Activated naive CD4-positive, alpha-beta T cell (primary cell): ENCODE data around the gene ZNF384.

Experiments
- DNase-seq, 4 experiments: peaks; one replicate each; lab custom pipeline; 2025; lab: John Stamatoyannopoulos, UW

Gene ZNF384

DNA sequence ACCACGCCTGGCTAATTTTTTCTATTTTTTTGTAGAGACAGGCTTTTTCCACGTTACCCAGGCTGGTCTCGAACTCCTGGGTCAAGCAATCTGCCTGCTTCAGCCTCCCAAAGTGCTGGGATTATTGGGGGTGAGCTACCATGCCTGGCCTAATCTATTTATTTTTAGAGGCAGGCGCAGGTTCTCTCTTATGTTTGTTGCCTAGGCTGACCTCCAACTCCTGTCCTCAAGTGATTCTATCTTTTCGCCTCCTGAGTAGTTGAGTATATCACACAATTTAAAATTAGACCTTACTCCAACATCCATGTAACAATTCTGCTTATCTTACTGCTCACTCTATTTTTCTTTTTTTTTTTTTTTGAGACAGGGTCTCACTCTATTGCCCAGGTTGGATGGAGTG is 35.2 kb downstream of the ZNF384 start:
- no peak for DNase-seq

DNA sequence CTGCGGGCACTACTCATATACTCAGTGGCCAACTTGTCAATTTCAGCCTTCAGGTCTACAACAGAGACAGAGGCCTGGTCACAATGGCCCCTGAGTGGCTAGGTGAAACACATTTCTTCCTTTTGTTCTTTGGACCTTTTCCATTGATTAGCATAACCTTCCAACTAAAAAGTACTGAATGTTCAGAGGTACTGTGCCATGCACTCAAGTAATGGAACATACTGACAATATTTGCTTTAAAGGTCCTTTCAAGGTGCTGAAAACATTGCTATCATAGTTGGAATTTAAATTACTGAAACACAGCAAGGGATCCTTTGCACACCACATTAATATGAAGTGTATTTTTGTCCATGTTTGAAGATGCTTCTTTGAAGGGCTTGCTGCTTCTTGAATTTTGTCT is 35.8 kb downstream of the ZNF384 start:
- DNase-seq, result no peak

DNA sequence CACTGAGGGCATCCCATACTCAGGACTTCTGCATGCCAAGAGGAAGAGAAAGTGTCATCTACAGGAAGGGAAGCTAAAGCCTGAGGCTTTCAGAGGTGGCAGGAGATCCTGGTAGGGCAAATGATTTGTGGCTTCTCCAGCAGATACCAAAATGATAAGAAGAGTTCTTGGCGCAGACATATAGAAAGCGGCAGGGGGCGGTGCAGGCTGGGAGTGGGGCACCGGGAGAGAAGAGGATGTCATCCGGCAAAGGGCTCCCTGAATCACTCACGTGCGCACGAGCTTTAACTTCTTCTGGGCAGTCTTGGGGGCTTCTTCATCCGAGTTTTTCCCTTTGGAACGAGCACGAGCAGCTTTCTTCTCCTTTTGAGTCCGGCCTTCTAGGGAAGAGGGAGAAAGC is 36.8 kb downstream of the ZNF384 start:
- DNase-seq, result no peak

- no peak for DNase-seq
Measured at GRCh38 chr12:6650832-6651231, 38.3 kb downstream of the ZNF384 start.

GRCh38 chr12:6647083-6647604 is 42.0 kb downstream of the ZNF384 start, which contains the start of gene ACRBP:
TSS of gene ACRBP (minus strand) at chr12:6647432. CDS start at chr12:6647366, 66 bp downstream.
- DNase-seq, result peak in 1 of 4 experiments; percentile 15

- no peak for DNase-seq
Measured at GRCh38 chr12:6646276-6647082, 42.7 kb downstream of the ZNF384 start.

DNA sequence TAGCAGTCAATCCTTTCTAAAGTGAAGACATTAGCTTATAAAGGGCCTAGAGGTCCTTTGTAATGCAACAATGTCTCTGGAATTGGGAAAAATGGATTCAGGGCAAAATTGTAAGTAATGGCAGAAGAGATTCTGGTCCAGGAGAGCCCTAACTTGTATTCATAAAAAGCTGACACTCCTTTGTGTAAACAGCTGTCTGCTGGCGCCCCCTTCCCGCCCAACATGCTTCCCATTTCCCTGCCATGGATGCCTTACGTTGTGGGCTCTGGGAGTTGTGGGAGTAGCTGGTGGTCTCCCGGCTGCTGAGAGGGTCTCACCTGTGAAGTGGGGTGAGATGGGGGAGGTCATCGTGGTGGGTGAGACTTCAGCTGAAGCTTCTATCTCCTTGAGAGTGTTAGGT is 44.3 kb downstream of the ZNF384 start:
- no peak for DNase-seq

- no peak for DNase-seq
Measured at GRCh38 chr12:6644257-6644596, 44.9 kb downstream of the ZNF384 start.

DNA sequence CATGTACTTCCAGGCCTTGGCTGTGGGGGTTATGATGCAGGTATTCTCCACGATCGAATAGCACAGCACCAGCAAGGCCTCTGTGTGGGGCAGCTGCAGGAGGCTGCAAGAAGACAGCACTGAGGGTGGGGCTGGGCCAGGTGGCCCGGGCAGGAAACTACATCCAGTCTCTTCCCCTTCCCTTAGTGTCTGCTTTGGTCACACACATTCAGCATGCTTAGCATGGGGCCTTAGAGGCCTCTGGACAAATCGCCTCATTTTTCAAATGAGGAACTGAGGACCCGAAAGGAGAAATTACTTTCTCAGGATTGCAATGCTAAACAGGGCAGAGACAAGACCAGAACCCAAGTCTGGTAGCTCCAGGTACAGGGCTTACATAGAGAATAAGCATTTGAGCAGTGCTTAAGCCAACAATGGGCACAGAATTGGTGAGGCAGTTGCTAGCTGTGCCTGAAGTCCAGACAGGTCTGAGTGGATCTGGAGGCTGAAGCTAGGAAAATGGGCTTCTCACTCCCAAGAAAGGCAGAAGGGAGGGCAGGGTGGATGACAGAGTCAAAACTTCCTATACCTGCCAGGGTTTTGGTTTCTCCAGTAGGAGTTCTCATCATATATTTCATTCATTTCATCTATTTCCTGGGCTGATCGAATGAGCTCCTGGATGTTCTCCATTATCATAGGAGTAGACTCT is 45.5 kb downstream of the ZNF384 start:
- no peak for DNase-seq

DNA sequence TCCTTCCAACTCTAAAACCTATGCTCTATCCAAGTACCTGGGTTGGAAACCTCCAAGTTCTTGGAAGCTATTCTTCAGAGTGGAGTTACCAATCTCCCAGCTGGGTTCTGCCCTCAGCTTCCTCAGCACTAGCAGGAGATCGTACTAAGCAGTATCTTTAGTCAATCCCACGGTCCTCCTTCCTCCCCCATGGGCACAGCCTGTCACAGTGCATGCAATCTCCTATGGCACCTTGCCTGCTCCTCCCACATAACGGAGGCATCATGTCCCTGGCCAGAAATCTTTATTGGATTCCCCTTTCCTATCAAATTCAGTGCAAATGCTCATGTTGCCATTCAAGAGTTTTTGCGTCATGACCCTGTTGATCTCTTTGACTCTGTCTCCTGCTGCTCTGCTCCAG is 48.0 kb downstream of the ZNF384 start:
- DNase-seq, result no peak

GRCh38 chr12:6640497-6640896 is 48.7 kb downstream of the ZNF384 start:
- DNase-seq, result no peak

GRCh38 chr12:6639151-6639801 is 49.9 kb downstream of the ZNF384 start:
- no peak for DNase-seq

DNA sequence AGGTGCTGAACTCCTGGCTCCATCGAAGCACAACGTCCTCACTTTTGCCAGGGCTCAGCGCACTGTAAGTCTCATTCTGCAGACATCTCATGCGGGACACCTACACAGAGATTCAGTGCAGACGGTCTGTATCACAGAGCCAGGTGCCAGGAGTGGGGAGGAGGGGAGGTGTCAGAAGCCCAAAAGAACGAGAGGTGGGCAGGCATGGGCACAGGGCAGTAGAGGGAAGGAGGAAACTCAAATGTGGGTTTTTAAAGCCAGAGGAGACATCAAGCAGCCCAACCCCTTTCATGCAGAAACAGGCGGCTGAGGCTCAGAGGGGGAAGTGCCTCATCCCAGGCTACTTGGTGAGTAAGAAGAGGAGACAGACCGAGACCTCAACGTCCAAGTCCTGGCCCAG is 50.9 kb downstream of the ZNF384 start:
- no peak for DNase-seq

GRCh38 chr12:6635856-6636531 is 53.2 kb downstream of the ZNF384 start, which contains the start of gene LPAR5:
TSS of gene LPAR5 (minus strand) at chr12:6635959. CDS start at chr12:6621248, 14,711 bp downstream.
- DNase-seq, result no peak

DNA sequence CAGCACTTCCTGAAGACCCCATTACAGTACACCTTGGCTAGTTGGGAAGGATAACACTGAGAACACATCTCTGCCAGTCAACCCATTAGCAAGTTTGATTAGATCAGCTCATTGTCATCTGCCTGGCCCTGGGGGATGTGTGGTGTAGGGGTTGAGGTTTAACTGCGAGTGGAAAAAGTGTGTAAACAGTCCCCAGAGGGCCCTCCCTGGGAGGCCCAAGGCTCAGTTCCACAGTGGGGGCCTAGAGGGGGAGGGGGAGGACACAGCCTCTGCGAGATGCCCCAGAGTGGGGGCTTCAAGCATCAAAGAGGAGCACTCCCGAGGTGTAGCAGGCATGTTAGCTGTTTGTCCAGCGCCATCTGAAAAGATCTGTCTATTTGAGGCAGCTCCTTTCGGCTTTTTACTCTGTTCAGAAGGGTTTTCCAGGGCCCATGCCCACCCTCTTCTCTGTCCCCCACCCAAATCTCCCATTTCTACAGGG is 53.8 kb downstream of the ZNF384 start:
- no peak for DNase-seq

GRCh38 chr12:6632026-6632983 is 56.9 kb downstream of the ZNF384 start:
- DNase-seq, result peak in 2 of 4 experiments; percentile 29 to 46

GRCh38 chr12:6631549-6631961 is 57.6 kb downstream of the ZNF384 start:
- no peak for DNase-seq

GRCh38 chr12:6630736-6631135 is 58.4 kb downstream of the ZNF384 start:
- no peak for DNase-seq

DNA sequence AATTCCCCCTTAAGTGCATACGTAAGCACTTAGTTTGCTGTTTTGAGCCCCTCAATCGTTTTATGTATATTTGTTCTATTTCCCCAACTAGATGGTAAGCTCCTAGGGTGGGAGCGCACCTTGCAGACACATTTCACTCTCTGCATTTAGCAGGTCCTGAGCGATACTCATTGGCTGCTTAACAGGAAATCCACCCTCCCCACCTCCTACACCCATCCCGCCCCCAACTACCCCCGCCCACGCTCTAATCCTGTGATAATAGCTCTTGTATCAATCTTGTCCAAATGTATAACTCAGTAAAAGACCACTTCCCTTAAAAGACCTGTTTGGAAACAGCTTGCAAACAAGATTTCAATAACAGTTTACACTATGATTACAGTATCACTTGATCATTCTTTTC is 61.6 kb downstream of the ZNF384 start:
- DNase-seq, result peak in 1 of 4 experiments; percentile 33

- no peak for DNase-seq
Measured at GRCh38 chr12:6626654-6627283, 62.4 kb downstream of the ZNF384 start.
